Measurements from ENCODE around the gene SULT1A4.
"Not testable (repeated sequence)": the region's sequence is repeated elsewhere in the genome, so short reads cannot be mapped to it uniquely, and the experiment has no call there.

The SULT1A4 gene

DNA sequence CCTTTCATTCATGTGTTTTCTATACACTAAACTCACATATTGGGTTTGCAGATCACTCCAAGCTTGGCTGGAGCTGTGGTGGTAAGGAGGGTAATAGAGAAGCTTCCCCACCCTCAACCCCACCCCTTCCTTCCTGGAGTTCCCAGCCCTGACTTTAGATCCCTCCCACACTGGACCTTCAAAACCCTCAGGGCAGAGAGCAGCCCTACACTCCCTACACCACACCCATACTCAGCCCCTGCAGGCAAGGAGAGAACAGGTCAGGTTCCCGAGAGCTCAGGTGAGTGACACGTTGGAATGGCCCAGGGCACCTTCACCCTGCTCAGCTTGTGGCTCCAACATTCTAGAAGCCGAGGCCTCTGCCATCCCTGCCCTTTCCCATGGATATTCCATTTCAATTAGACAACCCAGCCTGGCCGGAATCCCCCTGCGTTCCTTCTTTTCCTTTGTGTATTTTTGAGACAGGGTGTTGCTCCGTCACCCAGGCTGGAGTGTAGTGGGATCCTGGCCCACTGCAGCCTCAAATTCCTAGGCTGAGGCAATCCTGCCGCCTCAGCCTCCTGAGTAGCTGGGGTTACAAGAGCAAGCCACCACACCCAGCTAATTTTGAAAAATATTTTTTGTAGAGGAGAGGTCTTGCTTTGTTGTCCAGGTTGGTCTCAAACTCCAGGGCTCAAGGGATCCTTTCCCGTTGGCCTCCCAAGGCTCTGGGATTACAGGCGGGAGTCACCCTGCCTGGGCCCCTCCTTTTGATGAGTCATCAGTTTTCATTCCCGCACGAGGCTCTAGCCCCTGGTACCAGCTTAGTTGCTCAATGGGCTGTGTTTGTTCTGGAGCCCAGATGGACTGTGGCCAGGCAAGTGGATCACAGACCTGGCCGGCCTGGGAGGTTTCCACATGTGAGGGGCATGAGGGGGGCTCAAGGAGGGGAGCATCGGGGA, at the start of gene SULT1A4:
TSS of gene SULT1A4 (plus strand) at position 208 of the 941 bp plus-strand sequence. CDS start 1,473 bp downstream, outside the sequence.
- not testable (repeated sequence) for H3K4me3 ChIP-seq (ENCODE audit: control insufficient read depth, low read depth, low read length); DNase-seq (ENCODE audit: low read depth)

DNA sequence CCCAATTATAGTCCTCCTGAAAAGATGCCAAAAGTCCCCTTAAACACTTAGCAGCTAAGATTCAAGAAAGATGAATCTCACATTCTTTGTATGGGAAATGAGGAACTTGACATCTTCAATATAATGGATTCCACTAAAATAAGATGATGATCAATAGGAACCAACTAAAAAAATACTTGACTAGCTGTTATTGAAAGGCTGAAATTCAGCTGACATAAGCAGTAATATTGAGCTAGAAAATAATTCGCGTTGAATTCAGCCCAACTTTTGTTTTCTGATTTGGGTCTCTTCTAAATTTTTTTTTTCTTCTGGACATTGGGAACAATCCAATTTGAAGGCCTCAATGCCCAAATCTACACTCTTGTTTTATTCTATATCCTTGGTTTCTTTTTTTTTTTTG, 36.1 kb upstream of the SULT1A4 start:
- DNase-seq (ENCODE audit: low read depth); H3K4me3 ChIP-seq (ENCODE audit: control insufficient read depth, low read depth, low read length): not testable (repeated sequence)

DNA sequence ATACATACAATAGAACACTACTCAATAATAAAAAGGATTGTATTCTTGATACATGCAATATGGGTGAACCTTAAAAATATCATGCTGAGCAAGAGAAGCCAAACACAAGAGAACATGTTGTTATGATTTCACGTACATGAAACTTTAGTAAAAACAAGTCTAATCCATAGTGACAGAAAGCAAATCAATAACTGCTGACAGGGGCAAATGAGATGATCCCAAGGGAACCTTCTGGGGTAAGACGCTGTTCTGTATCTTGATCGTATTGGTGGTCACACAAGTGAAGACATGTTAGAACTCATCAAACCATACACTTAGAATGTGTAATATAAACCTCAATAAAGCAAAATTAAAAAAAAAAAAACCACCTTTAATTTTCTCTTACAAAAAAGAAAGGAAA, 34.3 kb upstream of the SULT1A4 start:
- H3K4me3 ChIP-seq (ENCODE audit: control insufficient read depth, low read depth, low read length); DNase-seq (ENCODE audit: low read depth): not testable (repeated sequence)

GRCh38 chr16:29453754-29454153, 6.0 kb upstream of the SULT1A4 start:
- H3K4me3 ChIP-seq (ENCODE audit: control insufficient read depth, low read depth, low read length); DNase-seq (ENCODE audit: low read depth): not testable (repeated sequence)

DNA sequence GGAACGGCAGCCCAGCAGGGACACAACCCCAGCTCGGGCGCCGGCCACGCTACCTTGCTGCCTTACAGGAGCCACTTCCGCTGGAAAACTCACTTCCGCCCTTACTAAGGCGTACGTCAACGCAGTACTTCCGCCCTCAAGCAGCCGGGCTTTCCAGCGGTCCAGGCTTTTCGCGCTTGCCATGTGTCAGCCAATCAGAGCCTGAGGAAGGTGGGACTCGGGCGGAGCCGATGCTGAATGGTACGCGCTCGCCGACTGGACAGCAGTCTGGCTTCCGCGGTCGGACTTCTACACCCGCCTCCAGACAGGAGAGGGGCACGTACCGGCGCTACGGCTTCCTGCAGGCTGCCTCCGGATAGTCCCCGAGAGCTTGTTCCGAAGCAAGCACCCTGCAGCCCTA, 5.4 kb upstream of the SULT1A4 start, which contains the start of the genes BOLA2 and SLX1B:
TSS of gene BOLA2 (minus strand) at position 83 of the 400 bp plus-strand sequence. CDS start 98 bp downstream, outside the sequence.
TSS of gene SLX1B (plus strand) at position 265 of the 400 bp plus-strand sequence.
- H3K4me3 ChIP-seq (ENCODE audit: control insufficient read depth, low read depth, low read length); DNase-seq (ENCODE audit: low read depth): not testable (repeated sequence)

GRCh38 chr16:29454828-29455227, 4.9 kb upstream of the SULT1A4 start:
- DNase-seq (ENCODE audit: low read depth); H3K4me3 ChIP-seq (ENCODE audit: control insufficient read depth, low read depth, low read length): not testable (repeated sequence)

DNA sequence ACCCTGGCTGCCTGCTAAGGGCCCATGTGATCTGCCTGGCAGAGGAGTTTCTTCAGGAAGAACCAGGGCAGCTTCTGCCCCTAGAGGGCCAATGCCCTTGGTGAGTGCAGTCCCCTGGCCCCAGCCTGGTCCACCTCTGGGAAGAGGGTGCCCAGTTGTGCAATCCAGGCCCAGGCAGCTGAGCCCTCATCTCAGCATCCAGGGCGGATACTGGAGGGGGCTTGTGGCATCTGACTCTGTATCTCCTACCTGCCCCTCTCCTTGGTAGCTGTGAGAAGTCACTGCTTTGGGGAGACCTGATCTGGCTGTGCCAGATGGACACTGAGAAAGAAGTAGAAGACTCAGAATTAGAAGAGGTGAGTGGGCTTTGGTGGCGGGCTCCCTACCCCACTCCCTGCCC, 2.1 kb upstream of the SULT1A4 start:
- H3K4me3 ChIP-seq (ENCODE audit: control insufficient read depth, low read depth, low read length); DNase-seq (ENCODE audit: low read depth): not testable (repeated sequence)

GRCh38 chr16:29460647-29461030, 926 bp downstream of the SULT1A4 start:
- DNase-seq (ENCODE audit: low read depth); H3K4me3 ChIP-seq (ENCODE audit: control insufficient read depth, low read depth, low read length): not testable (repeated sequence)

DNA sequence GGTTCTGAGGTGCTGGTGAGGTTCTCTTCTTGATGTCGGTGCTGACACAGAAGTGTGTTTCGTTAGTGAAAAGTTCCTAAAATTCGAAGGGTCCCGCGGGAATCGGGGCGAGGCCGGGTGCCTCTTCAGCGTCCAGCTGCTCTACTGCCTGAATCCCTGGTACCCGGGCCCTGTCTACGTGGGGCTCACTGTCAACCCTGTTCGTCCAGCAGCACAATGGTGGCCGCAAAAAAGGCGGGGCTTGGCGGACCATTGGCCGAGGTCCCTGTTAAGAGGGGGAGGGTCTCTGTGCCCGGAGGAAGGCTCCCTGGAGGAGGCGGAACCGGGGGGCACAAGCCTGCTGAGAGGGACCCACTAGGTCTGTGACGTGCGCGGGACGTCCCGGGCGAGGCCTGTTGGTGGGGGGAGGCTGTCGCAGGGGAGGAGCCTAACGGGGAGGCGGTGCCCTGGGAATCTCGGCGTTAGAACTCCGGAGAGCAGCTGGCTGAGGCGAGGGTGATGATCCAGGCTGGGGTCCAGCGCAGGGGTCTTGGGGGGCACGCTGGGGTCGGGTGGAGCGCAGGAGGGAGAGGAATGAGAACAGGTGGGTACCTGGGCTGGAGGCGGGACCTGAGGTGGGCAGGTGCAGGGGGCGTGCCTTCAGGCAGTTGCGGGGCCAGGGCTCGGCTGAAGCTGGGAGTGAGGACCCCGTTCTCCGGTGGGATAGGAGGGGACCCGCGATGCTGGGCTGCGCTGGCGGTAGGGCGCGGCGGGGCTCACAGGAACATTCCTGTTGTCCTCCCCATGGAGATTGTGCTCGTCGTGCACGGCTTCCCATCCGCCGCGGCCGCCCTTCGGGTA, 6.5 kb downstream of the SULT1A4 start:
- not testable (repeated sequence) for H3K4me3 ChIP-seq (ENCODE audit: control insufficient read depth, low read depth, low read length); DNase-seq (ENCODE audit: low read depth)

DNA sequence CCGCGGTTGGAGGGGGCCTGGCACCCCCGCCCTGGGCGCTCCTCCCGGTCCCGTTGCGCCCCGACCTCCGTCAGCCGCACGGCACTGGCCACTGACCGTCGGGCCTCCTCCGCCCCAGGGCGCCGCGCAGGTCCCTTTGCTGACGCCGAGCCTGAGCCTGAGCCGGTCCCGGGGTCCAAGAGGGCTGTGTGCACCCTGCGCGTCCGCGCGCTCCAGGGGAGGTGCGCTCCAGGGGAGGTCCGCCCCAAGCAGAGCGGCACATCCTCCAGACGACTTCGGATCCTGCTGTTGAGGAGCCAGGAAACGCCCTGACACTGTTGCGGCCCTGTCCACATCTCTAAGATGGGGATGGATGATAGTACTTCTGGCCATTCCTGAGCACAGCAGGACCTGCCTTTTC, 7.2 kb downstream of the SULT1A4 start:
- not testable (repeated sequence) for DNase-seq (ENCODE audit: low read depth); H3K4me3 ChIP-seq (ENCODE audit: control insufficient read depth, low read depth, low read length)

DNA sequence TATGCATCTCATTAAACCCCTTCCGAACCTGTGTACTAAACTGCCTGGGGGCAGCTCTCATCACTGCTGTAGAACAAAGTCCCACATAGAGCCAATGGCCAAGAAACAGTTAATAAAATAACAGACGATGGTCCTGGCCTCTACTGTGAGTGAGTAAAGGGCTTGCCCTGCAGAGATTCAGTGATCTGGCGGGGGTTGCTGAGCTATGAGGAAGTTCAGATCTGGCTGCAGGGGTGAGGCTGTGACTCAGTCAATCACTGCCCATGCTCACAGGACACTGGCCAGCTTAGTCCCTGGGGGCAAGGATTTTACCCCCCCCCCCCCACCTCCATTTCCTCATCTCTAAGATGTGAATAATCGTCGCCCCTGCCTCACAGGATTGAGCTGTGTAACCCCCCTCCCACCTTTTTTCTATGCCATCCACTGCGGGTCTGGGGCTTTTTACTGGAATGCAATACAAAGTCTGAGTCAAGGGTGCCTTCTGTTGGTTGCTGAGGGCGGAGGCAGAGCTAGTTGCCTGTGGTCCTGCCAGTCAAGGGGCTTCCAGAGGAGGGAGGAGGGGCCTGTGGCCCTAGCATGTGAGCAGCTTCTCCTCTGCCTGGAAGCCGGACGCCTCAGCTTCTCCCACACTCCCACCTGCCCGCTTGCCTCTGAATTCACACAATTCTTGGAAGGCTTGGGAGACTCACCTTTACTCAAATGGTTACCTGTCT, 8.1 kb downstream of the SULT1A4 start:
- not testable (repeated sequence) for DNase-seq (ENCODE audit: low read depth); H3K4me3 ChIP-seq (ENCODE audit: control insufficient read depth, low read depth, low read length)

GRCh38 chr16:29469660-29470059, 9.9 kb downstream of the SULT1A4 start:
- H3K4me3 ChIP-seq (ENCODE audit: control insufficient read depth, low read depth, low read length); DNase-seq (ENCODE audit: low read depth): not testable (repeated sequence)

- H3K4me3 ChIP-seq (ENCODE audit: control insufficient read depth, low read depth, low read length); DNase-seq (ENCODE audit: low read depth): not testable (repeated sequence)
Observed at GRCh38 chr16:29472065-29472464, 12.4 kb downstream of the SULT1A4 start.

GRCh38 chr16:29482276-29482675, 22.6 kb downstream of the SULT1A4 start:
- not testable (repeated sequence) for DNase-seq (ENCODE audit: low read depth); H3K4me3 ChIP-seq (ENCODE audit: control insufficient read depth, low read depth, low read length)

DNA sequence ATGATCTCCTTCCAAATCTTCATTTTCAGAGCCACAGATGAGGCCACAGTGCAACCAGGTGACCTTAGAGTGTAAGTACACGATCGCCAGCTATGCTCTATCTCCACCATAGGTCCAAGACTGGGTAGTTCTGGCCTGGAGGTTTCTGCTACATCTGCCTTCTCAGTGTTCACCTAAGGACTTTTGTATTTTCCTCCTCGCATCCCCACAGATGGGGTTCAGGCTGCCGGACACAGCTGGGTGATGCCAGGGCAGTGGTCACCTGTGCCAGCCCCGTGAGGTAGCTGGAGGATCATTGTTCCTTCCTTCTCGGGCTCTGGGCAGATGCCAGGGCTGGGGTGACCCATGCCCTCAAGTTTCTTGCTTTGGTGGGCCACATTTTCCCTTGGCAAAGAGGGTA, 46.6 kb downstream of the SULT1A4 start, which contains the start of gene NPIPB12:
TSS of gene NPIPB12 (minus strand) at position 101 of the 400 bp plus-strand sequence.
- not testable (repeated sequence) for H3K4me3 ChIP-seq (ENCODE audit: control insufficient read depth, low read depth, low read length); DNase-seq (ENCODE audit: low read depth)

All from AG09309 (cell line).